ENCODE results near the gene ANKFN1. TPM values are rescaled to one million over a fixed set of nuclear protein-coding genes. Genes with fewer than 3 reads are reported as not detected.

The ANKFN1 gene
- total and polyA plus RNA-seq, 10 of the 15 experiments (the other 5 are each of a cell fraction or from before 2014, with no cell fraction given): 0.19 TPM; not detected in 9

DNA sequence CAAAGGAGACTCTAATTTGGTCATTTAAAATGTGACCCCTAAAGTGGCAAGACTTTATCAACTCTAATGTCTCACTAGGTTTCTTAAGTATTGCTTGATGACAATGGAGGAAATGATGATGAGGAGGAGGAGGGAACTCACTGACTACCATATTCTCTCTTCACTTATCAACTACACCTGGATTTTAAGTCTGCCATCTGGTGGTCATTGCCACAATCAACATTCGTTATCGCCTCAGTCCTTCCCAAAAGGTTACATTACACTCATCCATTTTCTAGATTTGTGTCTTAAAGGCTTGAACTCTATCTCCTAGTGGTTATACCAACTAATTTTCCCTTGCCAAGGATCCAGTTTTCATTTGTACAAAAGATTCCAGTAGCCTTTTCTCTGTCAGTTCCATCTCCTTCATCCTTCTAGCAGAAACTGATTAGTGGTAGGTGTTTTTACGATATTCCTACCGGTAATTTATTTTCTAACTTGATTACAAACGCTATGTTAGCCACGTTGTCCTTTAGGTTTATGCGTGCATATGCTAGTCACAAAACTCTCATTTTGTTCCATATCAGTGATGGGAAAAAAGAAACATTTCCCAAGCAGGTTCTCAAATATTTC is 325.7 kb downstream of the ANKFN1 start:
- DNase-seq (ENCODE audit: low read depth, low spot score) (no peak), ATAC-seq (peak; percentile 73), FAIRE-seq (peak; percentile 97)
- Histone ChIP-seq H3K9ac (ENCODE audit: control insufficient read depth, insufficient read depth, low read length) (no peak overlapping the region), H3K36me3 (ENCODE audit: control insufficient read depth in 2 of 2, insufficient read depth in 2 of 2, low read length in 1 of 2) (no peaks in the 10 kb centered on the region), H3K27me3 (replicated peaks in 1 of 2; ENCODE audit: control insufficient read depth in 2 of 2, insufficient read depth in 2 of 2, low read length in 1 of 2) (no peaks in the 10 kb centered on the region; a peak in 1 of 4 replicates), H3K79me2 (ENCODE audit: control insufficient read depth, insufficient read depth, low read length) (no peaks in the 10 kb centered on the region), H3K4me3 (no peak overlapping the region), H3K27ac (ENCODE audit: control insufficient read depth, insufficient read depth) (no peak overlapping the region), H2AFZ (ENCODE audit: control insufficient read depth, low read depth, low read length) (no peak overlapping the region), H3K4me2 (ENCODE audit: control insufficient read depth, insufficient read depth) (no peak overlapping the region), H3K4me1 (ENCODE audit: control insufficient read depth, insufficient read depth, low read length) (no peaks in the 10 kb centered on the region), H4K20me1 (ENCODE audit: control insufficient read depth, insufficient read depth) (no peaks in the 10 kb centered on the region), H3K9me3 (replicated peaks; ENCODE audit: control insufficient read depth, insufficient read depth, low read length) (no peaks in the 10 kb centered on the region)
- CTCF ChIA-PET: interaction anchor here (0.7 kb wide), 1 partner anchor 237 kb away, joined by 3 read pairs; no protein-coding TSS in a partner anchor
- intact Hi-C loops (cut with micrococcal nuclease; ENCODE audit: unreplicated experiment) (loop anchor here (2.0 to 5.0 kb wide), 2 partner anchors 352 to 952 kb away; no protein-coding TSS in a partner anchor), in situ Hi-C loops (cut with MboI) (no loop called here)
- RAD21 ChIA-PET (ENCODE audit: unreplicated experiment): no interaction called here
- SMC1A ChIA-PET (ENCODE audit: uncharacterized antibody, unreplicated experiment): no interaction called here
- POLR2A ChIA-PET: interaction anchor here (0.6 kb wide), 1 partner anchor 1861 kb away, joined by 4 read pairs; no protein-coding TSS in a partner anchor
- no peak for TF ChIP-seq TCF7 (IDR thresholded peaks at IDR 0.05; ENCODE audit: borderline replicate concordance)
- peak; percentile 45 to 53 (median 53); a peak in 5 of 6 replicates for TF ChIP-seq CTCF (IDR thresholded peaks at IDR 0.05 in 2 of 3, conservative IDR thresholded peaks at IDR 0.05 in 1 of 3; ENCODE audit: control insufficient read depth in 2 of 3, extremely low read depth in 1 of 3, insufficient read depth in 1 of 3, low read depth in 3 of 3, low read length in 3 of 3)
- TF ChIP-seq ZNF24 (IDR thresholded peaks at IDR 0.05): no peak
- TF ChIP-seq STAT1 (conservative IDR thresholded peaks at IDR 0.05): no peak
- TF ChIP-seq BHLHE40 (IDR thresholded peaks at IDR 0.05; ENCODE audit: borderline replicate concordance in 1 of 2, low read depth in 2 of 2, low read length in 1 of 2): no peak
- TF ChIP-seq TCF12 (IDR thresholded peaks at IDR 0.05; ENCODE audit: low read depth, low read length): no peak
- no peak for TF ChIP-seq IRF5 (IDR thresholded peaks at IDR 0.05; ENCODE audit: borderline replicate concordance)
- no peak for TF ChIP-seq ESRRA (IDR thresholded peaks at IDR 0.05; ENCODE audit: low read length)
- TF ChIP-seq SMC3 (IDR thresholded peaks at IDR 0.05; ENCODE audit: borderline replicate concordance, low read length): peak; percentile 65
- TF ChIP-seq RAD21 (IDR thresholded peaks at IDR 0.05; ENCODE audit: insufficient read depth, low read depth, low read length): peak; percentile 50; the same call in 1 of the 2 replicates
- WGBS (ENCODE audit: insufficient coverage, insufficient replicate concordance, low lambda C conversion rate, missing lambda C conversion rate): 34% methylated on average over 7 of the region's 7 CpGs
- no TSS peak for BruUV-seq (replicated peaks)
